ENCODE results near the gene CCDC159.
A peak's percentile ranks its signal among the peaks of the same experiment; 100 is the strongest.
"Not testable (repeated sequence)": the region's sequence is repeated elsewhere in the genome, so short reads cannot be mapped to it uniquely, and the experiment has no call there.

CCDC159 gene

GRCh38 chr19:11338569-11339253 lies 7.6 kb upstream of the CCDC159 start:
- DNase-seq, result no peak

DNA sequence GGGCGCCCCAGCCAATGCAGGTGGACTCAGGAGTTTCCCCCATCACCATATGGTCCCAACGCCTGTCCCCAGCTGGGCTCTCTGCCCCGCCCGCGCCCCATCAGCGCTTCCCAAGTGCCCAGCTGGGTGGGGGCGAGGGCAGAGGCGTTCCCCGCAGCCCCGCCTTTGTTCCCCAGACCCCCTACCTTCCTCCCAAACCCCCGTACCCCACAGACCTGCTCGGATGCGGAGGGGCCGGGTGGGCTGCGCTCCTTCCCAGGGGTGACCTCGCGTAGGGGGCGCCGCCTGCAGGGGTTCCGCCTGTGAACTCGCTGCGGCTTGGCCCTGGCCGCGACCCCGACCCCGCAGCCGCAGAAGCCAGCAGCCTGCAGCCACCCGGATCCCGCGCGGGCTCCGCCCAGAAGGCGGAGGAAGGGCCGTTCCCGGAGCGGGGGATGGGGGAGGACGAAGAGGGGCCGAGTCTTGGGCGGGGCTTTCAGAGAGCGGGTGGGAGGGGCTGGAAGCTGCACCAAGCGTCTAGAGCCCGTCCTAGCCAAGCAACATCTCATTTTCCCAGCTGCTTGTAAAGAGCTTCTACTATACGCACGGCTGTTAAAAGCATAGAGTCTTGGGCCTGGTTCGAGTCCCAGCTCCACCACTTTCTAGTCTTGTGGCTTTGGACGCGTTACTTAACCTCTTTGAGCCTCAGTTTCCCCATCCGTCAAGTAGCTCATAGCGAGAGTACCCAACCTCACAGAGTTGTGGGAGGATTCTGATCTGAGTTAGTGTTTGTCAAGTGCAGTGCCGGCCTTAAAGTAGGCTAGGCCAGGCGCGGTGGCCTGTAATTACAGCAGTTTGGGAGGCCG lies 6.8 kb upstream of the CCDC159 start, which contains the start of gene RAB3D:
Gene RAB3D, minus strand, starts transcription at position 404 of the 845 bp plus-strand sequence. CDS start 2,258 bp downstream, outside the sequence.
- peak; percentile 64 to 76 for DNase-seq

- not testable (repeated sequence) for DNase-seq
These were observed 6.2 kb upstream of the CCDC159 start for GRCh38 chr19:11340099-11340467.

- DNase-seq, result no peak
These were observed 3.9 kb upstream of the CCDC159 start for GRCh38 chr19:11342429-11342828.

DNA sequence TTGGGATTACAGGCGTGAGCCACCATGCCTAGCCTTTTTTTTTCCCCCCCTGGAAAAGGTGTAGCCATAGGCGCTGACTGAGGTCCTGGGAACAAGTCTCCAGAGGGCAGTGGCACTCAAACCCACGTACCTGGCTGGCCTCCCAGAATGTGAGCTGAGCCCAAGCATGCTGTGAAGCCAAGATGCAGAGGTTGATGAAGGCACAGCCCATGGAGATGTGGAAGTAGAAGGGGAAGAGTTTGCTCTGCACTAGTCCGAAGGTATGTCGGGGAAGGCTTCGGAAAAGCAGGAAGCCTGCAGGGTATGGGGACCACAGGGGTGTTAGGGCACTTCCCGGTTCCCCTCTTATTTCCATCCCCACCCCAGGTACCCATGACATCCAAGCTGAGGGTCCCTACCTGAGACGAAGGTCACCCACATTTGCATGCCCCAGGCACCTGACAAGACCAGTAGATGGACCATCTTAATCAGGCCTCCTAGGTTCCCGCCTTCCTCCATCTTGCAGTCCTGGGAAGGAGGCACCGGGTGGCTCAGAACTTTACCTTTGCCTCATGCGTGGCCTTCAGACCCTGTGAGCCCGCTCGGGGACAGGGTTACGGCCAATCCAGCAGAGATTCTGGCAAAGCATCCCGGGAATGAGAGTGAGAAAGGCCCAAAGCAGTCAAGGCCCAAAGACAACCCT lies 1.1 kb upstream of the CCDC159 start:
- no peak for DNase-seq

GRCh38 chr19:11347546-11348039 lies 1.3 kb downstream of the CCDC159 start:
- no peak for DNase-seq

DNA sequence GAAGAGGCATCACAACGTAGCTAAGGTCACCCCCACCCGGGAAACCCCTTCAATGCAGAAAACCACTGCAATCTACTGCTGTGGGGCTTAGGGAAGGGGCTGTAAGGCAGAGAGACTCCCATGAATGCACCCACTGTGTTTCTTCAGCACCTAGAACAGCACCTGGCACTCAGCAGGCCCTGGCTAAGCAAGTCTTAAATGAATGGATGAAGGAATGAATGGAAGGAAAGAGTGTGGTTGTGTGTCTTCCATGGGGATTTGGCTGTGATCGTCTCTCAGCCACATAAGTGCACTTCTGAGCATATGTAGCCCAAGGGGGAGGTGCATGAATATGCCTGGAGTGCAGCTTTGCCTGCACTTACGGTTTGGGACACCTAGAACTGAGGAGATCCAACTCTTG lies 2.9 kb downstream of the CCDC159 start:
- no peak for DNase-seq

DNA sequence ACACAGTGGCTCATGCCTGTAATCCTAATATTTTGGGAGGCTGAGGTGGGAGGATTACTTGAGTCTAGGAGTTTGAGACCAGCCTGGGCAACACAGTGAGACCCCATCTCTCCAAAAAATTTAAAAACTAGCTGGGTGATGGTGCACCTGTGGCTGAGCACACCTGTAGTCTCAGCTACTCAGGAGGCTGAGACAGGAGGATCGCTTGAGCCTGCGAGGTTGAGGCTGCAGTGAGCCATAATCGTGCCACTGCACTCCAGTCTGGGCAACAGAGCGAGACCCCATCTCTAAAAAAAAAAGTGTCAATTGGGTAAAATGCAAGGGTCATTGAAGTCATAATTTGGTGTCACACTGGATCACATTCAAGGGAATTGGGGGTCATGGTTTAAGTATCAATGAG lies 7.8 kb downstream of the CCDC159 start:
- not testable (repeated sequence) for DNase-seq

GRCh38 chr19:11355160-11356073 lies 9.1 kb downstream of the CCDC159 start, which contains the start of gene PLPPR2:
PLPPR2 (plus strand) TSS chr19:11355432; CDS start chr19:11357674, 2,242 bp downstream.
- DNase-seq, result peak; percentile 39 to 82

DNA sequence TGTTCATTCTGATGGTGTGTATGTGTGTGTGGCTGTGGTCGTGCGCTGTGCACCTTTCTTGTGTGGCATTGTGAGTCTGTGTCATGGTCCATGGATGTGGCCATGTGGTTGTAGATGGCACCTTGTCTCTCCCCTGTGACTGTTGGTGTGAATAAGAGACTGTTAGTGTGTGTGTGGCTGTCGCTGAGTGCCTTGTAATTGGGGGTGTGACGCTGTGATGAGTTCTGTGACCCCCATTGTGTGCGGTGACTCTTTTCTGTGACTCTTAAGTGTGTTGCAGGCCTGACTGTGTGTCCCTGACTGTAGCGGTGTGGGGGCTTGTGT lies 9.7 kb downstream of the CCDC159 start:
- DNase-seq, result no peak

DNA sequence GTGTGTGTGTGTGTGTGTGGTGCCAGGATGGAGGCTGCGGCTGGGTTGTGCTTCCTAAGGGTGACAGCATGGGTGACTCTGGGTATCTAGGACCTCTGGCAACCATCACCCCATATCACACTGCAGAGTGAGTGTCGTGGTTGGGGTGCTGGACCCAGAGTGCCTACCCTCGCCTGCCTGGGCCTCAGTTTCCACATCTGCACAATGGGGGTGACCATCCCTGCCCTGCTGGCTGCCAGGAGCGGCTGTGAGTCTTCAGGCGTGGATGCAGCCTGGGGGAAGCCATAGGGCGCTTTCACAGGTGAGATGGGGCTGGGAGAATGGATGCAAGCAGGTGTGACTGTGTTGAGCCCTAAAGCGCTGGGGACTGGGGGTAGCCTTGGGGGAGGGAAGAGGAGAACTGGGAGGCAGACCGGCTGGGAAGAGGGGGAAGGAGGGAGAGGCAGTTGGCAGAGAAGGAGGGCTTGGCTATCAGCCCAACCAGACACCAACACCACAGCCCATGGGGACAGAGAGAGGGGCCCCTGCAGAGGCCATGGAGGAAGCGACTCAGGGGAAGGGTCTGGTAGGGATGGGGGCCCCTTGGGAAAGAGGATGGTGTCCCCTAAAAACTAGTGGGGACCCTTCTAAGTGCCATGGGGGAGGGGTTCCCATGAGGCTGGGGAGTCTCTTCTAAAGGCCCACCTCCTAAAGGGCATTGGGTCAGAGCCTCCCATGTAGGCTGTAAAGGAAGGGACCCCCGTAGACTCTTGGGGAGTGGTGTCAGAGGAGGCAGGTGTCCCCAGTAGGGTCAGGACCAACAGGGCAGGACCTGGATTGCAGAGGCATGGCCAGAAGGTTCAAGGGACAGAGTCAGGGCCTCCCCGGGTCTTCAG lies 10.6 kb downstream of the CCDC159 start:
- no peak for DNase-seq

DNA sequence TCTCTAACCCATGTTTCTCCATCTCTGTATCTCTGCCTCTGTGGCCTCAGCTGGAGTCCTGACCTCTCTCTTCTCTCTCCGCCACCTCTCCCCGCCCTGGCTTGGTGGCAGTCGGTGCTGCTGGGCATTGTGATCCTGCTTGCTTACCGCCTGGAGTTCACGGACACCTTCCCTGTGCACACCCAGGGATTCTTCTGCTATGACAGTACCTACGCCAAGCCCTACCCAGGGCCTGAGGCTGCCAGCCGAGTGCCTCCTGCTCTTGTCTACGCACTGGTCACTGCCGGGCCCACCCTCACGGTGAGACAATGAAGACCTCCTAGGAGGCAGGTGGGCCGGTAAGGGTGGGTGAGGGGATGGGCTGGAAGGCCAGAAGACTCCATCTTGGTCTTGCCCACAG lies 13.1 kb downstream of the CCDC159 start:
- no peak for DNase-seq

DNA sequence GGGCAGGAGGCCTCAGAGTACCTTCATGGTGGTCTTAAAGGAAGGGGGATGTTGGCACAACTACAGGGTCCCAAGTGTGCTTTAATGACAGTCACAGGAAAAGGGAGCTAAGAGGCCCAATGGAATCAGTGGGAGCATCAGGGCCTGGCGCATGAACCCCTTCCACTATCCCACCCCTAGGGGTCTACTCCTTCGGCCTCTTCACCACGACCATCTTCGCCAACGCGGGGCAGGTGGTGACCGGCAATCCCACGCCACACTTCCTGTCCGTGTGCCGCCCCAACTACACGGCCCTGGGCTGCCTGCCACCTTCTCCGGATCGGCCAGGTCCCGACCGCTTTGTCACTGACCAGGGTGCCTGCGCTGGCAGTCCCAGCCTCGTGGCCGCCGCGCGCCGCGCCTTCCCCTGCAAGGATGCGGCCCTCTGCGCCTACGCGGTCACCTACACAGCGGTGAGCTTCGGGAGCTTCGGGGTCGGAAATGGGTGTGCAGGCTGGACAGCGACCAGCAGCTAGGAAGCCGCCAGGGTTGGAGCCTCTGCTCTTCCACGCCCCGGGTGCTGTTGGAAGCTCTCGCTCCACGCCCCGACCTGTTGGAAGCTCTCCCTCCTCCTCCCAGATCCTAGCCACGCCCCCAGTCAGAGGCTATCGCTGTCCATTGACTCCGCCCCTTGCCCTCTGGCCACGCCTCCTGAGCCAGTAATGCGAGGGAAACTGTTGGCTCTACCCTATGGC lies 14.9 kb downstream of the CCDC159 start:
- no peak for DNase-seq

GRCh38 chr19:11361771-11362731 lies 15.7 kb downstream of the CCDC159 start:
- no peak for DNase-seq

DNA sequence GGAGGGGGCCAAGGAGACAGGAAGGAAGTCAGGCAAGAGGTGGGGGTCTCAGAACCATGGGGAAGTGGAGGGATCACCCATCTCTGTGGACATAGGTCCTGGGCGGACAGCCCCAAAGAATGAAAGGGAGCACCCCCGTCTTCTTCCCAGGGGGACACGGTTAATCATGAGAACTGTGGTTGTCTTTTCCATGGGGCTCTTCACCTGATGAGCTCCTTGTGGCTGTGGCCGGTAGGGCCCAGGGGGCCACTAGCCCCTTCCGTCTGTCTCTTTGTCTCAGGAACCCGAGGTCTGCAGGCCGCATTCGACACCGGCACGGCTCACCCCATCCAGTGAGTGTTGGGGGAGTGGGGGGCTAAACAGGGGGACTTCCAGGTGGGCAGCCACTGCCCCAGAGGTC lies 17.6 kb downstream of the CCDC159 start:
- no peak for DNase-seq

GRCh38 chr19:11364296-11364904 lies 18.1 kb downstream of the CCDC159 start:
- DNase-seq, result no peak

GRCh38 chr19:11364935-11365334 lies 18.6 kb downstream of the CCDC159 start:
- no peak for DNase-seq

DNA sequence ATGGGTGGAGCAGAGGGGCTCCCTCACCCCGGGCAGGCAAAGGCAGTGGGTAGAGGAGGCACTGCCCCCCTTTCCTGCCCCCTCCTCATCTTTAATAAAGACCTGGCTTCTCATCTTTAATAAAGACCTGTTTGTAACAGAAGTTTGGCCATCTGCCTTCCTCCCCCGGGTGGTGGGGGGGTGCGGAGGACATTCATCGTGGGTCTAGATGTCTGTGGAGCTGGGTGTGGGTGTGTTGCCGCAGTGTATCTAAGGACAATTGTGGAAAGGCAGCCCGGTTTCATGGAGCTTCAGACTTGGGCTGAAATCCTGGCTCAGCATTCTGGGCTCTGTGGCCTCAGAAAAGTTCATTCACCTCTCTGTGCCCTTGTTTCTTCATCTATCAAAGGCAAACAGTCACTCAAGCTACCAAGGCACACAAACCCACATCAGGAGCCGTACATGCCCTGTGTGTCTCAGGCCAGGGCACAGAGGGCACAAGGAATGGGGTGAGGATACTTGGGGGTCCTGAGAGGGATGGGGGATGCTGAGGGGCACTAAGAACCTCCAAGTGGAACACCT lies 19.3 kb downstream of the CCDC159 start:
- no peak for DNase-seq

DNA sequence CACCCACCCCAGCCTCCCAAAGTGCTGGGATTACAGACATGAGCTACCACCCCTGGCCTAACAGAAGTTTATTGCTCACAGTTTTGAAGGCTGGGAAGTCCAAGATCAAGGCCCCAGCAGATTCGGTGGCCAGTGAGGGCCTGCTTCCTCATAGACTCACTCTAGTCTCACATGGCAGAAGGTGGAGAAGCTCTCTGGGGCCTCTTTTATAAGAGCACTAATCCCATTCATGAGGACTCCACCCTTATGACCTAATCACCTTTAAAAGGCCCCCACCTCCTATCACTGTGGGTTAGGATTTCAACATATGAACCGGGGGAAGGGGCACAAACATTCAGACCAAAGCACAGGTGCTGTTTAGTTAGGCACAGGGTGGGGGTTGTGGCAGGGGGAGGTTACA lies 21.2 kb downstream of the CCDC159 start:
- no peak for DNase-seq

Data from bone marrow (tissue), 2 donors.